ENCODE measurements around the gene PRPF39. TPM values are rescaled to one million over a fixed set of nuclear protein-coding genes. Genes with fewer than 3 reads are reported as not detected.
"Not testable (repeated sequence)": the region's sequence is repeated elsewhere in the genome, so short reads cannot be mapped to it uniquely, and the experiment has no call there.

The PRPF39 gene
- polyA plus RNA-seq, 1 donor, result 59.8 TPM

DNA sequence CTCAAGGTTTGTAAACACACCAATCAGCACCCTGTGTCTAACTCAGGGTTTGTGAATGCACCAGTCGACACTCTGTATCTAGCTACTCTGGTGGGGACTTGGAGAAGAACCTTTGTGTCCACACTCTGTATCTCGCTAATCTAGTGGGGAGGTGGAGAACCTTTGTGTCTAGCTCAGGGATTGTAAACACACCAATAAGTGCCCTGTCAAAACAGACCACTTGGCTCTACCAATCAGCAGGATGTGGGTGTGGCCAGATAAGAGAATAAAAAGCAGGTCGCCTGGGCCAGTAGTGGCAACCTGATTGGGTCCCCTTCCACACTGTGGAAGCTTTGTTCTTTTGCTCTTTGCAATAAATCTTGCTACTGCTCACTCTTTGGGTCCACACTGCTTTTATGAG is 2.8 kb upstream of the PRPF39 start:
- DNase-seq (ENCODE audit: low read depth), result not testable (repeated sequence)

GRCh38 chr14:45082420-45082819 is 1.5 kb upstream of the PRPF39 start:
- no peak for DNase-seq (ENCODE audit: low read depth)

GRCh38 chr14:45083617-45083975 is 320 bp upstream of the PRPF39 start:
- DNase-seq (ENCODE audit: low read depth), result no peak

GRCh38 chr14:45084946-45085346 is 1.0 kb downstream of the PRPF39 start:
- DNase-seq (ENCODE audit: low read depth), result no peak

- DNase-seq (ENCODE audit: low read depth), result no peak
Observed at GRCh38 chr14:45089813-45090212, 5.9 kb downstream of the PRPF39 start.

- no peak for DNase-seq (ENCODE audit: low read depth)
Observed at GRCh38 chr14:45091710-45092109, 7.8 kb downstream of the PRPF39 start.

DNA sequence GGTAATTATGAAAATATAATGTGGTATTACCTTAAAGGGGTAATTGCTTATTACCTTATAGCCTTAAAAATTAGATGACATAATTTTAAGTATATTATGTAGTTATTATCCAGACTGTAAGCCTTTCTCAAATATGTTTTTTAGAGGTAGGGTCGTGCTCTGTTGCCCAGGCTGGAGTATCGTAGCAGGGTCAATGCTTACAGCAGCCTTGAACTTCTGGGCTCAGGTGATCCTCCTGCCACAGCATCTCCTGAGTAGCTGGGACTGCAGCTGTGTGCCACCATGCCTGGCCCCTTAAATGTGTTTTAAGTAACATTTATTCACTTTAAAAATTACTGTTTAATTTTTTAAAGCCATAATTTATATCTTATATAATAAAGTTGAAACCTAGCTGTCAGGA is 10.4 kb downstream of the PRPF39 start:
- no peak for DNase-seq (ENCODE audit: low read depth)

- DNase-seq (ENCODE audit: low read depth), result no peak
Observed at GRCh38 chr14:45095143-45095542, 11.2 kb downstream of the PRPF39 start.

DNA sequence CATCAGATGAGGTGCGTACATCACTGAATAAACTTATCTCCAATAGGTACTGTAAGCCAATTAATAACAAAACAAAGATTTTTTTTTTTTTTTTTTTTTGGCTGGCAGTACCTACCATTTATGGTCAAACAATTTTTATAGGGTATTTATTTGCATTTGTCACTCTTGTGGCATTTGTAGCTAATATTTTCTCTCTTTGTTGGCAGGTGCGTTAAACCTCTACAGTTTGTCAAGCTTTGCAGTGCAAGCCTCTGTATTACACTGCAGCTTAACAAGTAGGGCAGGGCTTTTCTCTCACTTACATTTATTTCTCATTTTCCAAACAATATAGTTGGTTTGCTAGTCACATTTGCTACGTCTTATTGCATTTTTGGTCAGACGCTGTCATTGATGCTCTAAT is 12.3 kb downstream of the PRPF39 start:
- no peak for DNase-seq (ENCODE audit: low read depth)

GRCh38 chr14:45103806-45104205 is 19.9 kb downstream of the PRPF39 start:
- no peak for DNase-seq (ENCODE audit: low read depth)

- DNase-seq (ENCODE audit: low read depth), result no peak
Observed at GRCh38 chr14:45104561-45104960, 20.6 kb downstream of the PRPF39 start.

DNA sequence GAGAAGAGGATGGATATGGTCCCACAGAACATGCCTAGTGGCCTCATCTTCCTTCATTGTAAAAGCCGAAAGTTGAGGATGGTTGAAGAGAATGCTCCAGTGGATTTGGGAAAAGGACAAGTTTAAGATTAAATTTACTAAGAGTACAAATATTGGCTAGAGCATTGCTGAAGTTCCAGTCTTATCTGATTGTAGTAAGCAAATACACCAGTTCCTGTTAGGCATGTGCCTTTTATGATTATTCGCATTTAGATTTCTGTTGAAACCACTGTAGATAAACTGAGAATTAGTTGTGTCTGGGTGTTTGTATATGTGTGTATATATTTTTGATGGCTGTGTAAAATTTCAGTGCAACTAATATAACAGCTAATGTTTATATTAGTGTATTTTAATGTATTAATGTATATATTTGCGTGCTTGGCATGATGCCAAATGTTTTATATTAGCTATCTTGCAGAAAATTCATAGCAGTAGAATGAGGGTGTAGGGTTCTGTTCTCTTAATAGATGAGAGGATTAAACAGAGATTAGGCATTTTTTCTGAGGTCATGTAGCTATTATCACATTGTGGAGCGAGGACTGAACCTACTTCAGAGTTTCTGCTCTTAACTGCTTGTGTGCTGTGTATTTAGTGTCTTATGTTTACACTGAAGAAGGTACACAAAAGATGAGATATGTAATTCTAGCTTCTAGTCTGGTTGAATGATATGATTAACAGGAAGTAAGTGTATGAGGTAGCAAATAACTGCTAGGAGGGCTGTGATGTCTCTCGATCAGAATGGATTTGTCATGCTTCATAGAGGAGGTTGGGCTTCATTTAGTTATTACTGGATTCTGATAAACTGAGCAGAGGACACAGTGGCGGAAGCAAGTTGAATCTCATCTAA is 29.2 kb downstream of the PRPF39 start:
- DNase-seq (ENCODE audit: low read depth), result no peak

GRCh38 chr14:45114327-45114726 is 30.4 kb downstream of the PRPF39 start:
- no peak for DNase-seq (ENCODE audit: low read depth)

DNA sequence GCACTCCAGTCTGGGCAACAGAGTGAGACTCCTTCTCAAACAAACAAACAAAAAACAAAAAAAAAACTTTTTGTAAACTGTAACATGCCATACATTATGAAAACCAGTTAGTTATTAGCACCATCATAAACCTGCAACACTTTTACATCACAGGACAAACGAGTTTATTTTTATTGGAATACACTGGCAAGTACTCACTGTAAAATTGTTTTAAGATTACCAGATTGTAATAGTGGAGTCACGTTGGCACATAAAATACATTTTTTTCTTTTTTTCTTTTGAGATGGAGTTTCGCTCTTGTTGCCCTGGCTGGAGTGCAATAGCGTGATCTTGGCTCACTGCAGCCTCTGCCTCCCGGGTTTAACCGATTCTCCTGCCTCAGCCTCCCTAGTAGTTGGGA is 34.7 kb downstream of the PRPF39 start:
- no peak for DNase-seq (ENCODE audit: low read depth)

DNA sequence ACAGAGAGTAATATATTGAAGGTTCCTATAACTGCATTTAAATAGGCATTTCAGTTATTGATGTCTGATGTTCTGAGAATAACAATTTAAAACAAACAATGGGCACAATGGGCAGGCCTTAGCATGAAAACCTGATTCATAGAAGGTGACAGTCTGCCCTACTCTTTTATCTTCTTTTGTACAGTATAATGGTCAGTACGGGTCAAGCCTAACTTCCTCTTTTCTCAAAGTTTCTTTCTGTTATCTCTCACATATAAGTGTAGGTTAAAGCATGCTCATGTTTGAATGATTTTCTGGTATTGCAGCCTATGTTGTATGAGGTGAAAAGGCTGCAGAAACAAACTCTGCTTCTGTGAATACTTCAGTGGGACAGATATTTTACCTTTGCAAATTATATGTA is 36.2 kb downstream of the PRPF39 start:
- no peak for DNase-seq (ENCODE audit: low read depth)

DNA sequence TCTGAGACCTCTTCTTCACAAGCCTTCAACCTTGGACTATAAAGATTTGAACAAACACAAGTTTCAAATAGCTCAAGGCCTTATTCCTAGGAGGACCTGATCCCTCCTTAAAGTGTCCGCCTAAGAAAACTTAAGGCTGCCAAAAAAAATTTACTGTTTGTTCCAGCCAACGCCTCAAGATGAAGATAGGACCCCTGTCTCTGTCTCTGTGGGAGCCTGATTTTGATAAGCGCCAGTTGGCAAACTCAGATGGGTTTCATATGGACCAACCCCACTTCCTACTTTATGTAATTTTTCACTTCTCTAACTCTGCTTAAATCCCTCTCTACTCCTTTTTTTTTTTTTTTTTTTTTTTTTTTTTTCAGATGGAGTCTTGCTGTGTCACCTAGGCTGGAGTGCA is 39.4 kb downstream of the PRPF39 start:
- no peak for DNase-seq (ENCODE audit: low read depth)

DNA sequence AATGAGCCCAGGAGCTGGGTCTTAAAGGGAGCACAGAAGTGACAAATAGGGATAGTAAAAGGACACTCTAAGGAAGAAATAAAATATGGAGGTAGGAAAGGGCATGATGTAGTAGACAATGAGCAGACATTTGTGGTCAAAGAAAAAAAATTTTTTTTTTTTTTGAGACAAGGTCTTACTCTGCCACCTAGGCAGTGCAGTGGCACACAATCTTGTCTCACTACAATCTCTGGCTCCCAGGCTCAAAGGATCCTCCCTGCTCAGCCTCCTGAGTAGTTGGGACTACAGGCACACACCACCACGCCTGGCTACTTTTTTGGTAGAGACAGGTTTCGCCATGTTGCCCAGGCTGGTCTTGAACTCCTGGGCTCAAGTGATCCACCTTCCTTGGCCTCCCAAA is 41.8 kb downstream of the PRPF39 start:
- DNase-seq (ENCODE audit: low read depth), result no peak

GRCh38 chr14:45128963-45129629 is 45.2 kb downstream of the PRPF39 start:
- no peak for DNase-seq (ENCODE audit: low read depth)

GRCh38 chr14:45133683-45134050 is 49.8 kb downstream of the PRPF39 start:
- DNase-seq (ENCODE audit: low read depth), result no peak

DNA sequence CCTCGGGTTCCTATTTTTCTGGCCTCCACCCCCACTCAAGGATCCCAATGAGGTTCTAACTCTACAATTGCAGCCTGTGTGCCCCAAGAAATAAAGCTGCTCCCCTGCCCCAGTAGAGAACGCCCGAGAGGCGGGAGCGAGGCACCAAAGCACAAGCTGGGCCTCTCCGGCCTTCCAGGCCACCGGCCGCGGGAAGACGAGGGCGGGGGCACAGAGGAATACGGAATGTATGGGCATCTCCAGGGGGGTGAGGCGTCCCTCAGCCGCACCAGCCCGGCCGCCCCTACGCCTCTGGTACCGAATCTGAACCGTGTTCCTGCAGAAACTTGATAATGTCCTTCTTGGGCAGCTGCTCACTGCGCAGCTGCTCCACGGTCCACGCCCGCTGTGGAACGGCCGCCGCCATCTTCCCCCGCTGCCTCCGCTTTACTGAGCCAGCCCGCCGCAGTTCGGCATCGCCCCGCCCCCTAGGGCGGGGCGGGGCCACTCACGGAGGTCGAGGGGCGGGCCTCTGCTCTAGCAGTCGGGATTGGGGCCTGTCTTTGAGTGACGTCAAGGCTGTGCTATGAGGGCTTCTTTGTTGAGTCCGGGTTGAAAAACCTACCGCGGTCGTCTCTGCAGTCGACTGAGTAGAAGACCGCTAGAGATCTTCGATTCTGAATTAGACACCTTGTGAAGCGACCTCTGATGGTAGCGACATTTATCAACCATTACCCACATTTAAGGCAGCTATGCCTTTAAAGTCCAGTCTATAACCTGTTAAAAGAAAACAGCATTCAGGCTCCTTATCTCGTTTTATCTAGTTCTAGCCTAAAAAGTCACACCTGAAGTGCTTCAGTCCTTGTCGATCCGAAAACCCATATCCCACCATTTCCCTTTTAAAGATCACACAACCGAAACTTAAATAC is 50.4 kb downstream of the PRPF39 start, which contains the start of gene FKBP3:
Gene FKBP3, minus strand, starts transcription at position 431 of the 908 bp plus-strand sequence. Its CDS starts 25 bp downstream, at position 406.
- DNase-seq (ENCODE audit: low read depth), result peak; percentile 98

DNA sequence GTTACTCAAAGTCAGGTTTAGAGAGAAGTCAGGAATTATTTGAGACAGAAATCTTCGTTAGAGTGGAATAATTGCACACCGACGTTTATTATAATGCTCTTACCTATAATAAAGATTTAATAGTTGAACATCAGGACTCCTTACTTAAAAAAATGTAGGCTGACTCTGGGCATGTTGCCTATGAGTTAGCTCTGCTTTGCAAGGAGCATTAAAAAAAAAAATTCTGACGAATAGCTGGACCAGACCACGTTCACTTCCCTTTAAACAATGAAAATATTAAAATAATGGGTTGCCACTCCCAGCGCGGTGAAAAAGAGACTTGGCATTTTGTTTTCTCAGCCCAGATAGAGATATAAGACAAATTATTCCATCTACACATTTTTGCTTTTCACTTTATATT is 51.2 kb downstream of the PRPF39 start:
- DNase-seq (ENCODE audit: low read depth), result peak; percentile 28
